Measurements from ENCODE around the gene FOXD3.

GRCh38 chr1:63316984-63317816 lies 5.2 kb upstream of the FOXD3 start:
- TF ChIP-seq CTCF (IDR thresholded peaks at IDR 0.05) (no peak), EP300 (IDR thresholded peaks at IDR 0.05) (no peak), POLR2A (IDR thresholded peaks at IDR 0.05) (no peak)
